HS-27A (cell line): Measurements from ENCODE around the gene TCTN3.
"Not testable (repeated sequence)": the region's sequence is repeated elsewhere in the genome, so short reads cannot be mapped to it uniquely, and the experiment has no call there.

Experiments
- DNase-seq: peaks from one replicate; pipeline ENCODE4 v3.0.0-alpha.2; 2012; ENCODE audit warnings: low read depth, missing footprints

TCTN3 gene

GRCh38 chr10:95683966-95684365 is 9.8 kb downstream of the TCTN3 start:
- no peak for DNase-seq

- DNase-seq, result no peak
Measured at GRCh38 chr10:95675403-95676116, 18.2 kb downstream of the TCTN3 start.

- no peak for DNase-seq
Measured at GRCh38 chr10:95674643-95675042, 19.1 kb downstream of the TCTN3 start.

- not testable (repeated sequence) for DNase-seq
Measured at GRCh38 chr10:95672641-95673040, 21.1 kb downstream of the TCTN3 start.

- no peak for DNase-seq
Measured at GRCh38 chr10:95664543-95664942, 29.2 kb downstream of the TCTN3 start.

GRCh38 chr10:95663496-95663895 is 30.2 kb downstream of the TCTN3 start:
- no peak for DNase-seq

GRCh38 chr10:95661818-95662217 is 31.9 kb downstream of the TCTN3 start:
- no peak for DNase-seq

- DNase-seq, result no peak
Measured at GRCh38 chr10:95660283-95660682, 33.4 kb downstream of the TCTN3 start.

- no peak for DNase-seq
Measured at GRCh38 chr10:95657250-95657649, 36.5 kb downstream of the TCTN3 start.

GRCh38 chr10:95656291-95657164 is 37.2 kb downstream of the TCTN3 start, which contains the start of gene ALDH18A1:
ALDH18A1 (minus strand) TSS chr10:95656711; CDS start chr10:95653377, 3,334 bp downstream.
- DNase-seq, result peak; percentile 54

GRCh38 chr10:95655571-95656290 is 38.0 kb downstream of the TCTN3 start:
- no peak for DNase-seq

GRCh38 chr10:95653895-95654294 is 39.8 kb downstream of the TCTN3 start:
- DNase-seq, result no peak

- DNase-seq, result no peak
Measured at GRCh38 chr10:95651346-95652060, 42.2 kb downstream of the TCTN3 start.

GRCh38 chr10:95650232-95650631 is 43.5 kb downstream of the TCTN3 start:
- DNase-seq, result no peak

- no peak for DNase-seq
Measured at GRCh38 chr10:95648138-95648537, 45.6 kb downstream of the TCTN3 start.

- no peak for DNase-seq
Measured at GRCh38 chr10:95646160-95646559, 47.6 kb downstream of the TCTN3 start.

GRCh38 chr10:95644901-95645300 is 48.8 kb downstream of the TCTN3 start:
- DNase-seq, result no peak

- no peak for DNase-seq
Measured at GRCh38 chr10:95640891-95641315, 52.8 kb downstream of the TCTN3 start.

GRCh38 chr10:95637911-95638310 is 55.8 kb downstream of the TCTN3 start:
- DNase-seq, result no peak

GRCh38 chr10:95637140-95637539 is 56.6 kb downstream of the TCTN3 start:
- no peak for DNase-seq

- DNase-seq, result no peak
Measured at GRCh38 chr10:95635319-95635733, 58.4 kb downstream of the TCTN3 start.

GRCh38 chr10:95628786-95629185 is 64.9 kb downstream of the TCTN3 start:
- no peak for DNase-seq
